Hindlimb muscle (tissue), 1 donor: ENCODE results near the gene TSEN34. TPM values are rescaled to one million over a fixed set of nuclear protein-coding genes. Genes with fewer than 3 reads are reported as not detected.
"Not testable (repeated sequence)": the region's sequence is repeated elsewhere in the genome, so short reads cannot be mapped to it uniquely, and the experiment has no call there.

Source experiments
- DNase-seq: peaks from one replicate; pipeline ENCODE4 v3.0.0-alpha.2; 2013
- polyA plus RNA-seq: library from polyadenylated mRNA; unstranded; fragments of 120-200 nt; gene quantifications from one replicate; pipeline ENCODE4 v1.2.1, GENCODE V29; 2013; ENCODE audit not compliant: insufficient read length

Gene TSEN34
- polyA plus RNA-seq, 1 donor, result 35.0 TPM

DNA sequence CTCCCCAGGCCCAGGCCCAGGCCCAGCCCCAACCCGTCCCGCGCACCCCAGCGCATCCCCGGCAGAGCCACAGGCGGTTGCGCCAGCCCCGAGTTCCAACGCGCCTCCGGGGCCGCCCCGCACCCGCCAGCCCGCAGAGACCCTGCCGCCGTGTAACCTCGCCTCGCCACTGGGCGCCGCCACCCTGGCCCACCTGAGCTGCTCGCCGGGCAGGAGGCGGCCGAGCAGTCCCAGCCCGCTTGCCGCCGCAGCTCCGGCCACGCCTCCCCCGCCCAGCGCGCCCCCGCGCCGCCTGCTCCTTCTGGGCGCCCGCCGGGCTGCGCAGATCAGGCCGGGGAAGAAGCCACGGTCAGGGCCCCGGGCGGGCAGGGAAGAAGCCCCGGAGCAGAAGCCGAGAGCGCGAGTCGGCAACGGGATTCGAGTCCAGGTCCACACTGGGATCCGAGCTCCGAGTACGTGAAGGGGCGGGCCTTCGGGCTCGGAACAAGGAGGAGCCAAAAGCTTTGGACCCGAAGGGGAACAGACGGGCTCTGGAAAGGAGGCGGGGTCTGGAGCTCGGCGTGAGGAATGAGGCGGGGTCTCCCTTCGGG, 1.9 kb upstream of the TSEN34 start, which contains the start of gene MBOAT7:
MBOAT7 (minus strand) TSS at position 436 of the 590 bp plus-strand sequence. CDS start 1,072 bp downstream, outside the sequence.
- no peak for DNase-seq

DNA sequence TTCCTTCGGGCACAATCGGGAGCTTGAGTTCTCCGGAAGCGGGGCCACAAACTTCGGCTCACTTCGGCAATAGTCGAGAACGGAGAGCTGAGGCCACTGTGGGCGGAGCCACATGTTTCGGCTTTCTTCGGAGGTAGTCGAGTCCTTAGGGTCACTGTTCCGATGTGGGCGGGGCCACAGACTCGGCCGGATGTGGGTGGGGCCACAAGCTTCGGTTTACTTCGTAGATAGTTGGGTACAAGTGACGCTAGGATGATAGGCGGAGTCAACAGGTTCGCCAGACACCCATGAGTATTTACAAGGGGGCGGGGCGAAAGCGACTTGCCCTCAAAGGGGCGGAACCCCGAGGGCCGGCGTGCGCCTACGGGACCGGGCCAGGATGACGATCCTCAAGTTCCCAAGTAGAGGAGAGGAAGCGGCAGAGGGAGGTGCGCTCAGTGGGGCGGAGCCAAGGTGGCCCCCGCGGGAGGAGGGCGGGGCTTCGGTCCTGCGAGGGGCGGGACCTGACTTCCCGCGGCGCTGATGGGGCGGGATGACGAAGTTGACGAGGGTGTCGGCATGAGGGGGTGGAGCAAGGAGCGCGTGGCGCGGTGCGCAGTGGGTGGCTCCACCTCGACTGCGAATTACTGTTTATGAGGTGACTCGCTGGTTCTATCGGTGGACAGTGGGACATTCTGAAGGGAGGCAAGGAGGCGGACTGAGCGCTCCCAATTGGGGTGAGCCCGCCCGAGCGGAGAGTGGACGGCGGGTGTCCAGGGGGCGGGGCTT, 1.2 kb upstream of the TSEN34 start:
- DNase-seq, result peak; percentile 100

DNA sequence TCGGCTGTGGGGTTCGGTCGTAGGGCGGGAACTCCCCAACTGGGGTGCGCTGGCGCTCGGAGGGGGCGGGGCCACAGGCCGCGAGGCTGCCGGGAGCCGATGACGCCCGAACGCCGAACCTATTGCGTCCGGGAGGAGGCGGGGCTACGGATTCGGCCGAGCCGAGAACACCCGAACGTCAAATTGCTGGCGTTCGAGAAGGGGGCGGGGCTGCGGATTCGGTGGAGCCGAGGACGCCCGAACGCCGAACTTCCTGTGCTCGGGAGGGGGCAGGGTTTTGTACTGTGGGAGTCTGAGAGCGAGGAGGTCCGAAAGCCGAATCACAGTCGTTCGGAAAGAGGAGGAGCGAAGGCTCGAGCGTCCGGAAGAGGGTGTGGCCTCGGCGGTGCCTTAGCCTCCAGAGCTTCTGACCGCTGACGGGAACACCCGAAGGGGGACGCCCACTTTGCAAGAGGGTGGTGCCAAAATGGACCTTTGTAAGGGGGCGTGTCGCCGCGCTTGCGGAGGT, 551 bp upstream of the TSEN34 start:
- peak; percentile 100 for DNase-seq

DNA sequence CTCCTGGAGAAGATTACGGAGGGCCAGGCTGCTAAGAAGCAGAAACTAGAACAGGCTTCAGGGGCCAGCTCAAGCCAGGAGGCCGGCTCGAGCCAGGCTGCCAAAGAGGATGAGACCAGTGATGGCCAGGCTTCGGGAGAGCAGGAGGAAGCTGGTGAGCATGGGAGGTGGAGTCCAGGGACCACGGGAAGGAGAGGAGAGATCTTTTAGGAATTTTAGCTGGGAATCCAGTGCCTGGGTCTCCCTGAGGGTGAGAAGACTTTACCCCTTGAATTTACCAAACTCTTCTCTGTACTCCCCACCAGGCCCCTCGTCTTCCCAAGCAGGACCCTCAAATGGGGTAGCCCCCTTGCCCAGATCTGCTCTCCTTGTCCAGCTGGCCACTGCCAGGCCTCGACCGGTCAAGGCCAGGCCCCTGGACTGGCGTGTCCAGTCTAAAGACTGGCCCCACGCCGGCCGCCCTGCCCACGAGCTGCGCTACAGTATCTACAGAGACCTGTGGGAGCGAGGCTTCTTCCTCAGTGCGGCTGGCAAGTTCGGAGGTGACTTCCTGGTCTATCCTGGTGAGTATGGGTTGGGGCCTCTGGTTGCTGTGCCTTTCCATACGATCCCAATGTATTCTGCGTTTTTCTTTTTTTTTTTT, 824 bp downstream of the TSEN34 start:
- no peak for DNase-seq

DNA sequence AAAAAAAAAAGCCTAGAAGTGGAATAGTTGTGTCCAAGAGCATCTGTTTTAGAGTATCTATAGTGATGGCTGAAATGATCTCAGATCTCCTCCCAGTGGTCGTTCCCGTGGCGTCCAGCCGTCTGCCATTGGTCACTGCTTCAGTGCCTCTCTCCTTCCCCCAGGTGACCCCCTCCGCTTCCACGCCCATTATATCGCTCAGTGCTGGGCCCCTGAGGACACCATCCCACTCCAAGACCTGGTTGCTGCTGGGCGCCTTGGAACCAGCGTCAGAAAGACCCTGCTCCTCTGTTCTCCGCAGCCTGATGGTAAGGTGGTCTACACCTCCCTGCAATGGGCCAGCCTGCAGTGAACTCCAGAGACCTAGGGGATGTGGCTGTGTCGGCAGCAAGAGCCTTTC, 1.9 kb downstream of the TSEN34 start:
- no peak for DNase-seq

DNA sequence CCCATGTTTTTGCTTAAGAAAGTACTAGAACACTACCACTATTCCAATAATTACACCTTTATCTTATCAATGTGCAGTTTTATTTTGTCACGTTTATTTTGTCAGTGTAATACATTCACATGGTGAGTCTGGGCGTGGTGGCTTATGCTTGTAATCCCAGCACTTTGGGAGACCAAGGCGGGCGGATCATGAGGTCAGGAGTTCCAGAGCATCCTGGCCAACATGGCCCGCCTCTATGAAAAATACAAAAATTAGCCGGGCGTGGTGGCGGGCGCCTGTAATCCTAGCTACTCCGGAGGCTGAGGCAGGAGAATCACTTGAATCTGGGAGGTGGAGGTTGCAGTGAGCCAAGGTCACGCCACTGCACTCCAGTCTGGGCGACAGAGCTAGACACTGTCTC, 3.4 kb downstream of the TSEN34 start:
- not testable (repeated sequence) for DNase-seq

DNA sequence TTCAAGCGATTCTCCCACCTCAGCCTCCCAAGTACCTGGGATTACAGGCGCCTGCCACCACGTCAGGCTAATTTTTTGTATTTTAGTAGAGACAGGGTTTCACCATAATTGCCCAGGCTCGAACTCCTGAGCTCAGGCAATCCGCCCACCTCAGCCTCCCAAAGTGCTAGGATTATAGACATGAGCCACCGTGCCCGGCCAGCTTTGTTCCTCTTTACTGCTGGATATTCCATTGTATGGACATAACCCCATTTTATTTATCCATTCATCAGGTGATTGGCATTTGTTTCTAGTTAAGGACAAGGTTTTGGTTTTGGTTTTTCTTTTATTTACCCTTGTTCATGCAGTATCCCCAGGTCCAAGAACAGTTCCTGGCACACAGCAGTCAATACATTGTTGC, 5.4 kb downstream of the TSEN34 start:
- DNase-seq, result no peak

DNA sequence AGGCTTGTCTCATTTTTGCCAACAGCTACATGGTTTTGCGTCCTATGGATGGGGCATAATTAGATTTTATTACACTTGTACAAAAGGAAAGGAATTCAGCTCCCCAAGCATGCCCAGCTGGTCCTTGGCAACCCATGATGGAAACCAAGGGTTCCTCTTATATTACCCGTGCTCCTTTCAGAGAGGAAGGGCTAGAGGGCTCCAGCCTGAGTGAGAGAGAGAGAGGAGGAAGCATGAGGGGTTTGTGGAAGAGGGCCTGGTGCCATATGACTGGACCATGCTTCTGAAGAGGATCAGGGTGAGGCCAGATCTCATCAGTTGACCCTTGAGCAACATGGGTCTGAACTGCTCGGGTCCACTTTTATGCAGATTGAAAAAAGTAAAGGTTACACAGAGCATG, 6.0 kb downstream of the TSEN34 start:
- no peak for DNase-seq

DNA sequence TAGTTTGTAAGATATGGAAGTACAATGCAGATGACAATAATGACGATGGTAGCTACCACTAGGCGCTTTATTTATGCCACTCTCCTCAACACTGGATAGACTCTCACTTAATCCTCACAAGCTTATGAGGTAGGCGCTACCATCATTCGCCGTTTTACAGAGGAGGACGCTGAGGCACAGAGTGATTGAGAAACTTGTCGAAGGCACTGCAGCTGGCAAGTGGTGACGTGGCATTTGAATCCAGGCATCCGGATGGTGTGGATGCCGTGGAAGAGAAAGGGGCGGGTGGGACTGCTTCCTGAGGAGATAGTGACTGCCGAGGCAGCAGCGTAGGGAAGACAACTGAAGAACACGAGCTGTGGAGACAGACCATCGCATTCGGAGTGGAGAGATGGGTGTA, 8.3 kb downstream of the TSEN34 start:
- DNase-seq, result no peak

DNA sequence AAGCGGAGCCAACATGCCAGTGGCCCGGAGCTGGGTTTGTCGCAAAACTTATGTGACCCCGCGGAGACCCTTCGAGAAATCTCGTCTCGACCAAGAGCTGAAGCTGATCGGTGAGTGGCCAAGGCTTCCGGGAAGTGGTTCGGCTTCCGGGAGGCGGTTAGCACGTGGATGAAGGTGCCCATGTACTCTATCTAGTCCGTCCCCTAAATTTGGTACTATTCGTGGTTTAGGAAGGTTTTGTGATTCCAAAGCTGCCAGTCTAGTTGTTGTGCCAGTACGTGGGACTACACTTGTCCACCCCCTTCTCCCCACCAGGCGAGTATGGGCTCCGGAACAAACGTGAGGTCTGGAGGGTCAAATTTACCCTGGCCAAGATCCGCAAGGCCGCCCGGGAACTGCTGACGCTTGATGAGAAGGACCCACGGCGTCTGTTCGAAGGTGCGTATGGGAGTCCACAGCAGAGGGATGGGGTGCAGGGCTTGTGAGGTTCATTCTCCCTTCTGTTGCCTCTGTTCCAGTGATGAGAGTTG, 10.1 kb downstream of the TSEN34 start:
- no peak for DNase-seq

DNA sequence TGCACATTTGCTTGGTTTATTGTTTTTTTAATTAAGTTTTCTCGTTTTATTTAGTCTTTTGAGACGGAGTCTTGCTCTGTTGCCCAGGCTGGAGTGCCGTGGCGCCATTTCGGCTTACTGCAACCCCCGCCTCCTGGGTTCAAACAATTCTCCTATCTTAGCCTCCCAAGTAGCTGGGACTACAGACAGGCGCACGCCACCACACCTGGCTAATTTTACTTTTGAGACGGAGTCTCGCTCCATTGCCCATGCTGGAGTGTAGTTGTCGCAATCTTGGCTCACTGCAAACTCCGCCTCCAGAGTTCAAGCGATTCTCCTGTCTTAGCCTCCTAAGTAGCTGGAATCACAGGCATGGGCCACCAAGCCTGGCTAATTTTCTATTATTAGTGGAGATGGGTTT, 10.9 kb downstream of the TSEN34 start:
- DNase-seq, result no peak

DNA sequence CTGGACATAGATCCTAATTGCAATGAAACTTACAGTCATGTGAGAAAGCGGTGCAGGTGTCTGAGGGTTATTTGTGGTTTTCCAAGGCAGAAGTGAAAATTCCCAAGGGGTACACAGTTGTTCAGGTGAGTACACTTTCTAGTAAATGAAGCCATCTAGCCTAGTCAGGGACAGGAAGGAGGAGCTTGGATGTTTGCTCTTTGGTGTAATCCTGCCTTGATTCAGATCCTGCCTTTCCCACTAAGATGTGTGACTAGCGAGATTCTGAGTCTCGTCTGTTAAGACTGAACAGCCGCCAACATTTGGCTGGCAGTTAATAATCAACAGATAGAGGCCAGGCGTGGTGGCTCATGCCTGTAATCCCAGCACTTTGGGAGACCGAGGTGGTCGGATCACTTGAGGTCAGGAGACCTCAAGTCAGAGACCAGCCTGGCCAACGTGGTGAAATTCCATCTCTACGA, 12.1 kb downstream of the TSEN34 start:
- DNase-seq, result no peak

DNA sequence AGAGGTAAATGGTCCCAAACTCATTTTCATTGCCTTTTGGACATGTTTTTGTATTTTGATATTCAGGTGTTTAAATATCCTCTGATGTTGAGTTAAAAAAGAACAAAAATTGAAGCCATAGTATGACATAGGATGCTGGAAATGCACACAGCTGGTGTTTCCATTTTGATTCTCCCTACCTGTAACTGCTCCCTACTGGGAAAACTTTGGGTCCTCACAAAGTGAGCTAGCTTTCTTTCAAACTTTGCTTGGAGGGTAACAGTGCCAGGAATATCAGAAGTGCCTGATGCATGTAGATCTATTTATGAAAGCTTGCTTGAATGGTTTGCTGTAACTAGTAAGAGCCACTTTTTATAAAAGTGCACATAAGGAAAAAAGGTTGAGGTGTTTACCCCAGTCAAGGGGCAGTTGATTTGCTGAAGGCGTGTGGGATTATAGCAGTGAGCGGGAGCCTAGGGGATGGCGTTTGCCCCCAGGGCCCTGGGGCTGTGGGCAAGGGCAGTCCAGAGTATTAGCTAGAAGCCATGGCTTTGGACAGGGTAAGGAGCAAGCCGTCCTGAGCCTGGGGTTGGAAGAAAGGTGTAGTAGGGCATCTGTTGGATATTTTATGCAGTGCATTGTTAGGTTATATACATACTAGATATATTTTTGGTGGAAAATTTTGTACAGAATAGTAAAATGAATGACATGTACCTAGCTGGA, 13.8 kb downstream of the TSEN34 start:
- no peak for DNase-seq

DNA sequence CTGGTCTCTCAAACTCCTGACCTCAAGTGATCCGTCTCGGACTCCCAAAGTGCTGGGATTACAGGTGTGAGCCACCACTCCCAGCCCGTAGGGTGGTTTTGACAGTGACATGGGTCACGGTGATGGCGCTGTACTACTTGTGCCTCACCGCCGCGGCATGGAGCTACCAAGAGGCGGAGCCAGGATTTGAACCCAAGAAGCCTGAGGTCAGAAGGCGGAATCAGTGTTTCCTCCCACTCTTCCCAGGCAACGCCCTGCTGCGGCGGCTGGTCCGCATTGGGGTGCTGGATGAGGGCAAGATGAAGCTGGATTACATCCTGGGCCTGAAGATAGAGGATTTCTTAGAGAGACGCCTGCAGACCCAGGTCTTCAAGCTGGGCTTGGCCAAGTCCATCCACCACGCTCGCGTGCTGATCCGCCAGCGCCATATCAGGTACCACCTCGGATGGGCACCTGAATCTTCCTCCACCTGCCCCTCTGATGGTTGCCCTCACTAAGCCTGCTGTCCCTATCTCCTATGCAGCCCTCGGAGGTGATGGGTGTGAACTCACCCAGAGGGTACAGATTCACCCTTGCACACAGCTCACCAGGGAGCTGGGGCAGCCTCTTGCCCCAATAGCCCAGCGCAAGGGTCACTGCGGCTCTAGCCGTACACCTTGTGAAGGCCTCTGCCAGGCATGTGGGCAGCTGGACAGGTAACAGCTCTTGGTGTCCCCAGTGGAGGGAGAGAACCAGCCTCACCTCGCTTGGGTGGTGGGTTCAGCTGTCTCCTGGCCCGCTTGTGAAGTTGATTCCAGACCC, 15.1 kb downstream of the TSEN34 start:
- DNase-seq, result no peak

DNA sequence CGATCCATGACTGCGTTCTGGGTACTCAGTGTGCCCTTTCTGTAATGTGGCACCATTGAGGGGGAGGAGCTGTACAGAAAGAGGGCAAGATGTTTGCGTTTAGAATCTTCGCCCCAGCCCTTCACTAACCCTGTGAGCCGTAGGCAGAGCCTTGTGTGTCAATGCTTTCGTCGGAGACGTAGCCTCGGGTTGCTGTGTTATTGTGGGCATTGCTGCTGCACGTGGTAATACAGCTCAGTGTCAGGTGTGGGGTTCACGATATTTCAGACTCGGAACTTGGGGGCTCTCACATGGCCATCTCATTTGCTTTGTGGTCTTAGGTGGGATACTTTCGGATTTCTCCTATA, 15.7 kb downstream of the TSEN34 start:
- DNase-seq, result no peak

DNA sequence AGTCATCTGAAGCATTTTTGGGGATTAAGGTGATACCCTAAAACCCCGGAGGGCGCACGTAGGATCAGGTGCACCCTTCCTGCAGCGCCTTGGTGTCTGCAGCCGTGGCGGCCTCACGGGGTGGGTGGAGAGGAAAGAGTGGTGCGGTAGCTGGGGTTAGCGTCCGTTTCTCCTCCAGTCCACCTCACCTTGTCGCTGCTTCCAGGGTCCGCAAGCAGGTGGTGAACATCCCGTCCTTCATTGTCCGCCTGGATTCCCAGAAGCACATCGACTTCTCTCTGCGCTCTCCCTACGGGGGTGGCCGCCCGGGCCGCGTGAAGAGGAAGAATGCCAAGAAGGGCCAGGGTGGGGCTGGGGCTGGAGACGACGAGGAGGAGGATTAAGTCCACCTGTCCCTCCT, 16.1 kb downstream of the TSEN34 start:
- DNase-seq, result not testable (repeated sequence)

DNA sequence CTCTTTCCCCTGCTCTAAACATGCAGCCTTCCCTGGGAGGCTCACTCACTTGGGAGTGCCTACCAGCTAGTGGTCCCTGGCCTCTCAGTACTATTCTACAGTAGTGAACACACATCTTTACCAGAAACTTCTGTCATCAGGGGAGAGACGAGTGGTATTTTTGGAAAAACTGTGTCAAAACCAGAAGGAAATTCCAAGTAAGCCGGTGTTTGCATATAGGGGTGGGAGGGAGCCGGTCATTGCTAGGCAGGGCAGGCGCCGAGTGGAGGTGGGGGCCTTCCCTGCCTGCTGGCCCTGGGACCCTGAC, 16.5 kb downstream of the TSEN34 start:
- DNase-seq, result no peak

DNA sequence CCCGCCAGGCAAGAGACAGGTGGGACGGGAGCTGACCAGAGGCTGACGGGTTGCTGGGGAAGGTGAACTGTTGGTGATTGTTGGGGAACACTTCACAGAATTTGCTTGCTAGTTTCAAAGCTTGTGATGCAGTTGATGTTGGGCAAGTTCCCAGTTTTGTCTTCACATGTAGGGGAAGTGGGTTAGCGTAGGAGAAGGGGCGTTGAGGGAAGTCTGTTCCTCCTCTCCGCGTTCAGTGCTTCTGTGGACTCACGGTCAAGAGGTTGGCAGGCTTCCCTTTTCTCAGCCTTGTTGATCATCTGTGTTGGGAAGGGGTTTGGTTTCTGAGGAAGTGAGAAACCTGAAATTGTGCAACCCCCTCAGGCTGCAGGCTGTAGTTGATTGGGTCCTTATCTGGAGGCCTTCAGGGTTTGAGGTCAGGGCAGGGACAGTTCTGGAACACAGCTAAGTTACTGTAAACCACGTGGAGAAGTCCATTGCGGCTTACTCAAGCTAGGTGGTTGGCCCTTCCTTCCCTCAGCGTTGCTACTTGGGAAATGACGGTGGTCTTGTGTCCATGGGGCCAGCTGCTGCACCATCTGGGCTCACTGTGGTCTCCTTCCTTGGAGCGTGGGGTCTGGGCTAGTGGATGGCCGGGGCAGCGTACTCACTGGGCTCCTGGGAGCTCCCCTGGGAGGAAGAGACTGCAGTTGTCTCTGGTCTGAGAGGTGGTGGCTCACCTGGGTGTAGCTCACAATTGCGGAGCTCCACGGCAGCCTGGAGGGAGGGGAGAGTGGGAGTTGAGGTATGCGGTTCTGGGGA, 17.1 kb downstream of the TSEN34 start:
- peak; percentile 65 for DNase-seq

DNA sequence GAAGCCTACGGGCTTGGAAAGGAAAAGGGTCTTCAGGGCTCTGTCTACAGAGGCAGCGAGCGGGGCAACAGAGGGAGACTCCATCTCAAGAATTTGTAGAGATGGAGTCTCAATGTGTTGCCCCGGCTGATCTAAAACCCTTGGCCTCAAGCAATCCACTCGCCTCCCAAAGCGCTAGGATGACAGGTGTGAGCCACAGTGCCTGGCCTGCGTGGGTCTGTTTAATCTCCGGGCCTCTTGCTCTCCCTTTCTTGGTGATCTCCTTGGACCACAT, 17.6 kb downstream of the TSEN34 start:
- DNase-seq, result no peak

DNA sequence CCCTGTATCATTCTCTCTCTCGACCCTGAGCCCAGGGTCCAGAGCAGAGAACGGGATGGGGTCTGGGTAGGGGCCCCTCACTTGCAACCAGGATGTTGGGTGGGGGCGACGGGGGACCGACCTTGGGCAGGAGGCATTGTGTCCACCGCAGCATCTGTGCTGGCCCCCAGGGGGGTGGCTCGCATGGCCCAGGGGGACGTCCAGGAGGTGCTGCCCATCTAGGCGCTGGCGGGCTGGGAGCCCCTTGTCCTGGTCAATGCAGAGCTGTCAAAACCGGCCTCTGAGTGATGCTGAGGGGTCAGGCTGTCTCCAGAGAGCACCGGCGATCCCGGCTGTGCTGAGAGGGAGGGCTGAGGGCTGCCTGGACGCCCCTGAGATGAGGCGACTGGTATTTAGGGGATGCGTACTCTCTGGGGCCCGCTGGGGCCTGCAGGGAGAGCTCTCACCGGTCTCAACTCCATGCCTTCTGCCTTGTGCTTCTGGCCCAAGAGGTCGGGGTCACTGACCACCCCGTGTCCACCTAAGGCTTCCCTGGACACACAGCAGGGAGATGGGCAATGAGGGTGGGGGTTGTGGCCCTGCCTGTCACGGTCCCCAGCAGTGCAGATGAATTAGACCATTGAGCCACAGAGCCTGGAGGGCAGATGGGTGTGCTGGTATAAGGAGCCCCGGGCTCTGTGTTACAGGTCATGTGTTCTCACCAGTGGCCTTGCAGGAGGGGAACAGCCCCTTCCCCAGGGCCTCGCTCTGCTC, 18.1 kb downstream of the TSEN34 start:
- no peak for DNase-seq
